ENCODE data around the gene ZBTB16.

ZBTB16 gene

DNA sequence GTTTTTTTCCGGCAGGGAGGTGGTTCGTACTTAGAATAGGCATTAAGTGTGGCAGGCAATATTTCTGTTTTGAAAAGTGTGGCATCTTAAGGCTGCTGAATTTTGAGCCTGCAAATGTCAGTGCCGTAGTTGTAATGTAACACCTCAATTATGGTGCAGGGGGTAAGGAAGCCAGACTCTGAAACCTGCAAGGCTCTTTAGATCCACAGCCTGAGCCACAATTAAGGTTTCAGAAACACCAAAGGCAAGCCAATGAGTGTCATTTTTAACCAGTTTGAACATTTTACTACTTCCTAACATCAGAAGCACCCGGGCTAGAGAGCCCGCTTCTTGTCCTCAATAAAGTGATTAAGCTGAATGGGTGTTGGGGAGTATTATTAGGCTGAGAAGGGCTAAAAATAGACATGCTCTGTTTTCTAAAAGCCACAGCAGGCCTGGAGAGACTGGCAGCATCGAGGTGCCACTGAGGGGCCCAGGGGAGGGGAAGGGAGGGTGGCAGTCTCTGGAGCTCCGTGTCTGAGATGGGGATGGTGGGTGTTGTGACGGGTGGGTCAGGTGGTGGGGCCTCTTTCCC is 113.4 kb downstream of the ZBTB16 start:
- DNase-seq: no peak

DNA sequence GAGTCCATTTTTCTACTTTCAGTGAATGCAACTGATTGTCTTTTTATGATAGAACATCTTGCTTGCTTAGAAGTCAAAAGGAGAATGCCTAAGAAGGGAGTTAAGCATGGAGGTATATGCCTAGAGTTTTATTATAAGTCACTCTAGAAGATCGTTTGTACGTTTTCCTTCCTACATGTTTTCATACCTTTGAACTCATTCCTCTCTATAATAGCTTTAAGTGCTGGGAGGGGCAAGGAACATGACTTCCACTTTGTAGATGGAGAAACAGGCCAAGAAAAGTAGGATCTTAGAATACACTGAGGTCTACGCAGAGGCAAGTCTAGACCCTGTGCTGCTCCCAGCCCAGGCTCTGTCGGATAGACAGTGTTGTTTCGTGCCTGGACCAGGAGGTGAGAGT is 114.3 kb downstream of the ZBTB16 start:
- DNase-seq: no peak

DNA sequence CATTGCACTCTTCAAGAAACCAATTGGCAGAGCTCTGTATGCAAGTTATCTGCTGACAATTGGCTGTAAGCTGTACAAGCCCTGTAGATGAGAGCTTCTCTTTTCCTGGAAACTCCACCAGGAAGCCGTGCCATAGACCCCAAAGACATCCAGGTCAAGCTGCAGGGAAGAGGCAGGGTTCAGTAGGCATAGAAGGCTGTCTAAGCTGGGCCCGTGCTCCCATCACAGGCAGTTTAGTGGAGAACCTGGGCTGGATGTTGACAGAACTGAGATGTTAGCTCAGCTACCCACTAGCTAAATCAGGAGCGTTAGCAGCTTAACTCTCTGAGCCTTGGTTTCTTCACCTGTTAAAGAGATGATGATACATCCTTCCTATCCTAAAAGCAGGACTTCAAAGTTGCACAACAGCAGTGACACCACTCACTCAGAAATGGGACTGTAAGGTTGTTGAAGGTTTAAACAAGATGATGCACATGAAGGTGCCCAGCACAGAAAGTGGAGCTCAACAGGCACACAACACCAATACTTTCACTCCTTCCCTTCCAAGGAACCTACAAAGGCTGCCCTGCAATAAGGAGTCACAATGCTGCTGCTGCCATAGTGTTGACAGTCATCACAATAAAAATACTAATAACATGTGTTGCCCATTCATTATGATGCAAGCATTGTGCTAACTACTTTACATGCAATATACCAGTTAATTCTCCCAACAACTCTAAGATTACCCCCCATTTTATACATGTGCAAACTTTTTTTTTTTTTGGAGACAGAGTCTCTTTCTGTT is 115.4 kb downstream of the ZBTB16 start:
- no peak for DNase-seq

DNA sequence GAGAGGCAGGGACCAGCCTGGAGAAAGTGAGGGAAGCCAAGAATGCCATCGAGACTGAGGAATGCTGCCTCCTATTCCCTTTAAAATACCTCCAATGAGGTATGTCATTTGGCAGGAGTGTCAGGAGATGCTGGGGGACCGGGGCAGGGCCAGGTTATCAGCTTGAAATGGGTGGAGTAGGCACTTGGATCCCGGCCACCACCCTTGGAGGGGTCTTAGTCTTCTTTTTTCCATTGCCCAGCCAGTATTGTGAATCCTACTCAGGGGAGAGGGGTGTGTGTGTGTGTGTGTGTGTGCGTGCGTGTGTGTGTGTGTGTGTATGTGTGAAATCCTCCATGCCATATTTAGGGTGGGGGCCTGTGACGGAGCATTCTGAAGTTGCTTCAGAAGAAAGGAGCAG is 116.2 kb downstream of the ZBTB16 start:
- DNase-seq: no peak

DNA sequence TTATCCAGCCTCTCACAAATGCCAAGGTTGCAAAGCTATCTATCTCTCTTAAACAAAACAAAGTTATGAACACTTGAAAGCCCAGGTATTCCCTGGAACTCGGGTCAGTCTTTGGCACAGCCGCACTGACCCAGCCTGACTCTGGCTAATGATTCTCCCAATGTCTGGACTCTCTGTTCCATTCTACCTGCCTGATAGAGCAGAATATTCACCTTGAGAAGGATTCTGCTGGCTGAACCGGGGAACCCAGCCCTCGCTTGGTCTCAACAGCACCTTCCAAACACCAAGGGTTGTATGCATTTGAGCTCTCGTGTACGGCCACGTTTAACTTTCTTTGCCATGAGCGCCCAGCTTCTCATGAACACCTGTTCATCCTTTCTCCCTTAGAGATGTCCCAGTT is 116.8 kb downstream of the ZBTB16 start:
- DNase-seq: no peak

DNA sequence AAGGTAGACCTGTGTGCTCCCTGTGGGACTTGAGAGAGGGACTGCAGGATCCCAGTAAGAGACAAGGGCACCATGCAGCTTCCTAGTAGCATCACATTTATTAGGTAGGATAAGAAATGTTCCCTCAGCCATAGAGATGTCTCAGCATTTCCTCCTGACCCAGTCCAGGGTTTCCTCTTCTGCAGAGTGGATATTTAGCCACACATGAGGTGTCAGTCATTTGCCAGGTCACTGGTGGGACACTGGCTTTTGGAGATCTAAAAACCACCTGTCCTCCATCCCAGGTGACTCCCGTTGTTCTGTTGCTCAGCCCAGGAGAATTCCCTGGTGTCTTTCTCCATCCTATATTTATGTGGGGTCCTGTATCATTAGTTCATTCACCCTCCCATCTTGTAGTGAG is 119.1 kb downstream of the ZBTB16 start:
- no peak for DNase-seq

DNA sequence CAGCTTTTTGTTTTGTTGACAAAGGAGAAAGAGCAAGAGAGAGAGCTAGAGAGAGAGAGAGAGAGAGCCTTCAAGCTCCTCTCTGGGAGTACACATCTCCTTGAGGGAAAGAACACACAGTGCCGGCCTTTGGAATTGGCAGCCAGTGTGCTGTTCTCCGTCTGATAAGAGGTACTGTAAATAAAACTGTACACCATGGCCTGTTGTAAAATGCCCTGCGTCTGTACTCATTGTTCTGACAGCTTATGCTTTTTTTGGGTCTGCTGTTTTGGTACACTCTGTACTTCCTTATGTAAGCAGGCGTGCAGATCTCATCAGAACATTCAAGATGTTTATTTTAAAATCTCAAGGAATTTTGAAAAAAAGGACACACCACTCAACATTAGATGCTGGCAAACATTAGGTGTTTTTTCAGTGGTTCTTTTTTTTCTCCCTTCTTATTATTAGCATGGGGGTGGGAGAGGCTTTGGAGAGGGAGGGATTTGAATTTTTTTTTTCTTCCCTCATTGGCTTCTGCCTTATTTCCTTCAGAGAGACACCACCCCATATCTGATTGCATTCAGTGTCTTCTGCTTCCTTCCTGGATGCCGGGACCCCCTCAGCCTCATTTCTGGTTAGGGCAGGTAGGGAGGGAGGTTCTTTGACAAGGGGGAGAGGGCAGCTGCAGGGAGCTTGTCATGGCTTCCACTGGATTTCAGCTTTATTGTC is 119.9 kb downstream of the ZBTB16 start:
- DNase-seq: peak; percentile 58

DNA sequence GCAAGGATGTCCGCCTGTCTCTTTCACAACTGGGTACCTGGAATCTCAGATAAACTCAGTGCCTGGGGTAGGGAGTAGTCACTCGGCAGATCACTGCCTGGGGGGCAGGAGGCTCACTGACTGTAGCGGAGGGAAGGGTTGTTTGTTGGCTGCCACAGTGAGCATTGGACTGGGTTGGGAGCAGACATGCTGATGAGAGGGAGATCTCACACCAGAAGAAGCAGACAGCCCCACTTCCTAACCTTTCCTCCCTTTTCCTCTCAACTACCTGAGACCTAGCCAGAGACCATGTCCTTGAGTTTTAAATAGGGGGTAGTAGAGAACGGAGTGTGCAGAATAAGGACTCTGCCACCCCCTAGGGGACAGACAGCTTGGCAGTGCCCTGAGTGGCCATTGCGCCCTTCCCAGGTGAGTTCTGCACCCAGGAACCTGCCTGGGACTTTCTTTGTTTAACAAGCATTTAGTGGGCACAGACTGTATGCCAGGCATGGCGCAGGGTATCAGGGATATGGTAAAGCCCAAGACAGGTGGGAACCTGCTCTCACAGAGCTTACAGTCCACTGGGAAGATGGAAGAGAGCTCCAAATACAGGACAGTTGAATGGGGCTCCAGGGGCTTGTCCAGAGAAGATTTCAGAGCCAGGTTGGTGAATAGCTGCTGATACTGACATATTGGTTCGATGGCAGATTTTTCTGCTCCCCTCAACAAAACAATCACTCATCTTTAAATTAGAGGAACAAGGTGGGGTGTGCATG is 121.0 kb downstream of the ZBTB16 start:
- DNase-seq: peak; percentile 67

DNA sequence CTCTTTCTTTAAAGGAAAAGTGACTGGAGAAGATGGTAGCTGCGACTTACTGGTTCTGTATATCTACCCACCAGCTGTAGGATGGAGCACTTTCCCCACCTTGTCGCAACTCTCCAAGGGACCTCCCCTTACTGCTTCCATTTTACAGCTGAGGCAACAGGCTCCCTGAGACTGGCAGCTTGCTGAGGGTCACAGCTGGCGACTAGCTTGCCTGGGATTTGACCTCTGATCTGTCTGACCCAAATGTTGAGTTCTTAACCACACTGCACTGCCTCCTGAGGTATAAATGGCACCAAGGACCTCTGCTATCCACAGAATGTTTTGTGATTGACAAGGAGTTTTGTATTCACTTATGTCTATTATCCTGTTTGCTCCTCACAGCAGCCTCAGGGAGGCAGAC is 121.7 kb downstream of the ZBTB16 start:
- no peak for DNase-seq

DNA sequence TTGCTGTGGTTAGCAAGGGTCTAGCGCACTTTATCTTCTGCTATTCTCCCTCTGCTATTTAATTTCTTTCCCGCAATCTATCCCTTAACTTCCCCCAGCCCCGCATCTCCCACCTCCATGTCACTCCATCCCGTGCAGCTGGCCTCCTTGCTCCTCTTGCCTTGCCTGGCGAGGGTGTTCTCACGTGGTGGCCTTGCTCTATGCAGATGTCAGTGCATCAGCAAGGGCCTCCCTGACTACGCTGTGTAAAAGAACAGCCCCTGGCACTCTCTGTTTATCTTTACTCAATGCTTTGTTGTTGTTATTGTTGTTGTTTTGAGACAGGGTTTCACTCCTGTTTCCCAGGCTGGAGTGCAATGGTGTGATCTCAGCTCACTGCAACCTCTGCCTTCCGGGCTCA is 122.2 kb downstream of the ZBTB16 start:
- DNase-seq: no peak

DNA sequence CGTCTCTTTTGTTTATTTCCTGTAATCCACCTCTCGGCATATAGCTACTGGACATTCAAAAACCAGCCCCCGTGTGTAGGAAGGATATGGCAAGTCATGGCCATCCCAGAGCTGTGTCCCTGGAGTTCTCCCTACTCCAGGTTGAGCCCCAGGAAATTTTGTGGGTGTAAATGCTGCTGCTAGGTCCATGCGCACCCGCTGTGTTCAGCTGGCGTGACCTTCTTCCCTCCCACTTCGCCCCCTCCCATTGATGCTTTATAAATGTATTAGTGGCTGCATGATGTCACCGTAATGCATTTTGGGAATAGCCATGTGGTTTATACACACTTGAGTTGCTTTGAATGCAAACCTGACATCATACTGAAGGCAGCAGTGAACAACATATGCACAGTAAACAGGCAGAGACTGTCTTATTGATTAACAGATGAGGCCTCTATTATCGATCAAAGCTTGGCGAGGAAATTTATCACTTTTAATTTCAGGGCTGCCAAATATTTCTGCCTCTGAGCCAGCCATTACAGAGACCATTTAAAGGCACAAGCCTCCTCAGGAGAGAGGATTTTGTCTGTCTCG is 123.0 kb downstream of the ZBTB16 start:
- DNase-seq: no peak

DNA sequence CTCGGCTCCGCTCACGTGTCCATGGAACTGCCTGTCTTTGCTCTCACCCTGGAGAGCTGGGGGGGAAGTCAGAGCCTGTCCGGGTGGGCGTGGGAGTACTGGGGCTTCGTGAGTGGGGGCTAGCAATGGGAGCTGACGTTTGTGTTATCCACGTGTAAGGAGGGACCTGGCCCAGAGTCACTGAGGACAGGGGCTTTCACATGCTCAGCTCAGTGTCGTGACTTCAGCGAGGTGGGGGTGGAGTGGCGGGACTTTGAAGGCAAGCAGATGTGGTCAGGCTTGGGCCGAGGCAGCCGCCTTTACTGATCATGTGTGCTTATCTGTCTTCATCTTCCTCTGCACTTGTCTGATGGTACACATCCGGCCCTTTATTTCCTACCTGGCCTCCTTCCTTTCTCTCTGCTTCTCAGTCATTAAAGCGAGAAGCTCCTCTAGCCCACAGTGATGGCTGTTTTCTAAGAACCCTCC is 123.6 kb downstream of the ZBTB16 start:
- DNase-seq: no peak

DNA sequence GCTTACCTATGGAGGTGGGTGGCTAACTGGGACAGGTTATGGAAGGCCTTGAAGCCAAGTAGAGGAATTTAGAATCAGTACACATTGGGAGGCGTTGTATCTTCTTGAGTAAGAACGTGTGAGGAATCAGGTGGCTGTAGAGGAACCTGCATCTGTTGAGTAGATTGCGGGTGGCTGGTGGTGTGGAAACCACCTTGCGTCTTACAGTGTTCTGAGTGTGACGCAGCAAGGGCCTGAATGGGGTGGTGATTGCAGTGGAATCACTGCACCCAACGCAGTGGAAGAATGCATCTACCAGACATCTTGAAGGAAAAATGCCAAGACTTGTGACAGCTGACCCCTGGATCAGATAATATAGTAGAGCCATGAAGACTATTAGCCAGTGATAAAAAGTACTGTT is 125.9 kb downstream of the ZBTB16 start:
- no peak for DNase-seq

DNA sequence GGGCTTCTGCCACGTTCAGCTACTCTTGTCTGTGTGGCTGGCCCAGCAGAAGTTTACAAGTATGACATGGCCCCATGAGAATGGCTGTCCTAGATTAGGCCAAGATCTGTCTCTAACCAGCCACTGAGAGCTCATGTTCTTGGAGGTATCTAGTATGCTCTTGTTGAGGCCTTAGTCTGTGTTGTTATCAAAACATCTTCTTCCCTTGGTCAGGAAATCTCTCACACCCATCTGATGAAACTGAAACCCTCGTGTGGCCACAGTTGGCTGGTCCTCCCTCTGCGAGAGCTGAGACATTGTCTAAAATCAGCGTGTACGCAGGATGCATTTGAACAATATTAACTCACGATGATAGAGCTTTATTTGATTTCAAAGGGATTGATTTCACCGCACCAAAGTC is 127.7 kb downstream of the ZBTB16 start:
- DNase-seq: no peak

DNA sequence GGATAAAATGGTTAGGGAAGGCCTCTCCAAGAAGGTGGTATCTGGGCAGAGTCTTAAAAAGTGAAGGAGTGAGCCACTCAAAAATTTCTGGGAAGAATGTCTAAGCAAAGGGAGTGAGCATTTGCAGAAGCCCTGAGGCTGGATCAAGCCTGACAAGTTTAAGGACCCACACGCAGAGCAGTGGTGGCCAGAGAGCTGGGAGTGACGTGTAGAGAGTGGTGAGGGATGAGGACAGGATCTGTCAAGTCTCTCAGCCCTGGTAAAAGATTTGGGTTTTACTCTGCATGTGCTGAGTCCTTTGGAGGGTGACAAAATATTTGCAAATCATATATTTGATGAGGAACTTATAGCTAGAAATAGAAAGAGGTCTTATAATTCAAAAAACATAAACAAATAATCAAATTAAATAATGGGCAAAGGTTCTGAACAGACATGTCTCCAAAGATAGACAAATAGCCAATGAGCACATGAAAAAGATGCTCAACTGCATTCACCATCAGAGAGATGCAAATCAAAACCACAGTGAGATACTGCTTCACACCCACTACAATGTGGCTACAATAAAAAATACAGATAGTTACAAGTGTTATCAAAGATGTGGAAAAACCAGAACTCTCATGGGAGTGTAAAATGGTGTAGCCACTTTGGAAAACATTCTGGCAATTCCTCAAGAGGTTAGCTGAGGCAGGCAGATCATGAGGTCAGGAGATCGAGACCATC is 129.5 kb downstream of the ZBTB16 start:
- no peak for DNase-seq

DNA sequence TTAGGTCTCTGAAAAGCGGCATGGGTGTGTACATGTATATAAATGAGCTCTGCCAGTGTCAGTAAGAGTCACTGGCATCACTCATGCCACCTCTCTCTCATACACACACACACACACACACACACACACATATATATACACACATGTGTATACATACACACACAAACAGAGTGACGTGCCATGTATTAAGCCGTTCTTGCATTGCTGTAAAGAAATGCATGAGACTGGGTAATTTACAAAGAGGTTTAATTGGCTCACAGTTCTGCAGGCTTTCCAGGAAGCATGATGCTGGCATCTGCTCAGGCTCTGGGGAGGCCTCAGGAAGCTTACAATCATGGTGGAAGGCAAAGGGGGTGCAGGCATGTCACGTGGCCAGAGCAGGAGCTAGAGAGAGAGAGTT is 131.1 kb downstream of the ZBTB16 start:
- DNase-seq: no peak

DNA sequence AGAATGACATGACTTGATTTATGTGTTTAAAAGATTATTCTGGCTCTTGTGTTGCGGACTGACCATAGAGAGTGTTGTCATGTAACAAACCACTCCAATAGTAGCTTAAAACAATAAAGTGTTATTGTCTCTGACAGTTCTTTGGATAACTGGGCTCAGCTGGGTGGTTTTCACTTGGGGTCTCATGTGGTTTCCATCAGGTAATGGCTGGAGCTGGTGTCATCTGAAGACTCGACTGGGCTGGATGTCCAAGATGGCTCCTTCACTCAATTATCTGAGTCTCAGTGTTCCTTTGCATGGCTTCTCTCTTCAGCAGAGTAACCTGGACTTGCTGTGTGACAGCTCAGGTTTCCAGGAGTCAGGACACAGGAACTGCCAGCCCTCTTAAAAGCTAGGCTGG is 132.4 kb downstream of the ZBTB16 start:
- DNase-seq: no peak

DNA sequence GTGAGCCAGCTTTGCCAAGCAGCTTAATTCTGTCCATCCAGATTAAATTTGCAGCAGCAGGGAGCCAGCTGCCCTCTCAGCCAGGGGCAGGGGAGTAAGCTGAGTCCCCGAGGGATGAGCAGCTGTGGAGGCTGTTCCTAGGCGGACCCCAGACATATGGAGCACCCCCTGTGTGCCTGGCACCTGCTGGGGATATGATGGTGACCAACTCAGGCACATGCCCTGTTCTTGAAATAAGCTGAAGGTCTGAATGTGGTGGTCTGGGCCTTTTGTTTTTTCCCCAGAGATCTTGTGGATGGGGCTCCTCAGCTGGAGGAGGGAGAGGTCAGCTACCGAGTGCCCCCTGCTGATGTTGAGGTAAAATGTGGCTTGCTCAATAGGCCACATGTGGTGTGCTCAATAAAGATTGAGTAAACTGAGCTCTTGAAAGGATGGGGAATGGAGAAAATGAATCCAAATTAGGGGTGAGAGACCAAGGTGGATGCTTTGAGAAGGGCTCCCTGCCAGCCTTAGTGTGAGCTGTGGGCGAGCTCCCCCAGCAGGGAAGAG is 133.4 kb downstream of the ZBTB16 start:
- DNase-seq: no peak

DNA sequence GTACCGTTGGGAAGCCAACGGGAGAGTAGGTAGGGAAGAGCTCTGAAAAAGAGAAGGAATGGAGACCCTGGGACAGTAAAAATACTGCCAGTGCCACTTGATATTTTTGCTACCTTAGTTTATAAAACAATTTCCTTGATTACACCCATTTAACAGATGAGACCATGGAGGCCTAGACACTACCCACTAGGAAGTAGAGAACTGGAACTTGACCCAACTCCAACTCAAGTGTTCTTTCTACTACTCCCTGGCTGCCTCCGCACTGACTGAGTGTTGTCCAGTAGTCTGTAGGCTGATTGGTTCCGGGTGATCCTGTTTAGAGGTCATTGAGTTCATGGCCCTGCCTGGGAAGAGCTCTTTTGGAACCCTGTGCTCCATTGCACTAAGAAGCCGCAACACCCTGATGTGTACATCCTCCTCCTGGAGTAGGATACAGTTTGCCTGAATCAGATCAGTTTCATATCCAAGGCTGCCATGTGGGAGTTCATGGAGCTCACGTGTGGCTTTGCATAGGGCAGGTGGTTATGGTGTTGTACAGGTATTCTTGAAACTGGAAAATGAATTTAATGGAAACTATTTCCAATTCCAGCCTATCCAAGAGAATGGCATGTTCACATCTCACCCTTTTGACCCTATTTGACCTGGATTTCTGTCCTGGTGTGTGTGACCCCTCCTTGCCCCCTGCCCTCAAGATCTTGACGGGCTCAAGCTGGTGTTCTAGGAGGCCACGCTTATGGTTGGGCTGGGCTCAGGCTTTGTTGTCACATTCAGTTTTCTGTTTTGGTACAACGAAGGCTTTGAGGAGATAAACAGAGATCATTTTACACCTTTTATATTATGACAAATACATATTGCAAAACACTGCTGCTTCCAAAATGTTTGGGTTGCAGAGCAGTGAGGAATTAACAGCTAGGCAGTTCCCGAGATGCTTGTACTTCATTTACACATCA is 134.5 kb downstream of the ZBTB16 start:
- no peak for DNase-seq

DNA sequence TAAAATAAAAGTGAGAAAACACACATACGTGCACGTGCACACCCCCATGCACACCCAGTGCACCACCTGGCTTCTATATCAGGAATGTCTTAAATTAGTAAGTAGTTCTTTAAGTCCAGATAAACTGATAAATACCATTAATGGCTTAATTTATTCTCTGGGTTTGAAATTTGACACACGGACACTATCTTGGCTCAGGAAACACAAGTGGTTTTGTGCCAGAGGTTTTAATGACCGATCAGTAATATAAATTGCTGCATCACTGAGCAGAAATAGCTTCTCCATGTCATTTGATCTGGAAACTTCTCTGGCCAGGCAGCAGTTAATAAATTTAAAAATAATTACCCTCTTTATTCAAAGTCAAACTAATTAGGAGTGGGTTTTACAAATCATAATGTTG is 135.2 kb downstream of the ZBTB16 start:
- no peak for DNase-seq

DNA sequence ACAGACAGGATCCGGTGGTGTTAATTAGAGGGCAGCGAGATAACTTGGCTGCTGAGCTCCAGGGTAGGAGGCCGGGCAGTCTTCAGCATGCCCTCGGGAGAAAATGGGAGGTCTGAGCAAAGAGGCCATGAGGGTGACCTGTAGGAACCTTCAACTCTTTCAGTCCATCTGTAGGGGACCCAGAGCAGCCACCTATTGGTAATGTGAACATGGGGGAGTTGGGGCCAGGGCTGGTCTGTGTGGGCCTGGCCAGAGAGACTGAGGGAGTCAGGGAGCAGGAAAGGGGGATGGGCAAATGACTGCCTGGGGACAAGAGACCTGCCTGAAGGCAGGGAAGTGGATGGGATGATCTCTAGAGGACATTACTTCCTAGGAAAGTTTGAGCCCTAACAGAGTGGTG is 135.6 kb downstream of the ZBTB16 start:
- no peak for DNase-seq
